A549 treated with Mapracorat at 1 μM for 4 hours (cell line): ENCODE measurements around the gene PAQR3. TPM values are rescaled to one million over a fixed set of nuclear protein-coding genes. Genes with fewer than 3 reads are reported as not detected.

Source experiments
- total RNA-seq: library from RNA; stranded (reverse); fragments of 200-300 nt; extraction: Qiagen RNA extraction; gene quantifications from 5 replicates; pipeline ENCODE4 v1.2.3, GENCODE V29; 2022

Gene PAQR3
- total RNA-seq = 6.4 to 10.3 TPM (median 9.1 TPM) in 5 replicates

DNA sequence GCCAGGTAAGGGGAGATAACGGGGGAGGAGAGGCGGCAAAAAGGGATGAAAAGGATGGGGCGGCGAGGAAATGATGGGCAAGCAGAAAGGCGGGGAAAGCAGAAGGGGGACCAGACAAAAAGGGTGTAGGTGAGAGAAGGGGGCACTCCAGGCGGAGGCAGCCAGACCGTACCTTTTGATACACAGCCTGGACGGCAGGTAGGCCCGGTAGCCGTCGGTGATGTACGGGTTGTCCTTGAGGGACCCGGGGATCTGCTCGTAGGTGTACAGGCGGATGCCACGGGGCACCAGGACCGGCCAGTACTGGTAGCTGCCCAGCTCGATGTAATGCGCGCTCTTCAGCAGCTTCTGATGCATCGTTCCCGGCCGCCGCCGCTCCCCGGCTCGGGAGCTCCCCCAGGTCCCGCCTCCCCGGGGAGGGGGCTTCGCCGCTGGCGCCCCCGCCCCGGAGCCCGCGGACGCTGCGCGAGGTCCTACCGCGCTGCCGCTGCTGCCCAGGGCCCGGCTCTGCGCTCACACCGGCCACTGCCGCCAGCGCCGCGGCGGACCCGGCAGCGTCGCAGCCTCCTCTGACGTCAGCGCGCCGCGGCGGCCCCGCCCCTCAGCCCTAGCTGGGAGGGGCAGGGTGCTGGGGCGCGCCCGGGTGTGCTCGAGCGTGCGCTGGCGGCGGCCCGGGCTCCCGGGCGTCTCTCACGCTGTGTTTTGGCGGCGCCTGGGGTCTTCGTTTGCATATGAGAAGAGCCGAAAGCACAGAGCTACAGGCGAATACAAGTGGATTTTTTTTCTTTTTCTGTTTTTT, at the start of gene PAQR3:
PAQR3 (minus strand) TSS at position 571 of the 799 bp plus-strand sequence; CDS start at position 357, 214 bp downstream.

Other genes with a start within 250 kb of the PAQR3 start
- gene BMP2K, start 163.1 kb downstream of the PAQR3 start, total RNA-seq = 10.1 to 11.9 TPM (median 11.0 TPM) in 5 replicates